Heart left ventricle (tissue), 13 donors: ENCODE data around the gene TTLL9.

ENCODE experiments used
- CTCF ChIP-seq, 12 donors: fragments of 200-600 bp; sonication (generic) in 4 of 12; IDR thresholded peaks; one replicate each; pipeline versions ENCODE4 v1.5.0 to v1.8.0; 2018 to 2022; ENCODE audit warnings: antibody characterized with exemption in 12 of 12, mild to moderate bottlenecking in 5 of 12
- POLR2A ChIP-seq, 2 donors: fragments of 450-650 bp; IDR thresholded peaks; one replicate each; pipeline ENCODE4 v1.6.1; 2017; ENCODE audit warnings: antibody characterized with exemption in 2 of 2, mild to moderate bottlenecking in 2 of 2, moderate library complexity in 2 of 2
- donor health status: ischemic (EF 13 %, LVEDD 7.1; RV severe dilation, severe dysfunction).
- donor health status: DM: no; HTN: yes; CAD: no.
- donor health status: DM: no; HTN: no; CAD: no.
- donor health status: ischemic (EF 25% LVEDD 6.9; RV normal size, moderate dysfunction).
- donor health status: ischemic (EF 25% LVEDD 5.7; RV mildly dilated, moderate dysfunction).
- donor health status: ischemic (EF 35%, LVEDD 5.7; RV mildly dilated, moderate dysfunction).
- donor health status: nonischemic (EF 11% LVEDD 7.7; RV severe dilation, severe dysfunction).
- donor health status: DM: yes; HTN: yes; CAD: no.
- donor health status: PGD.
- donor health status: ischemic (EF 29% LVEDD 5.4; RV normal size, mild dysfunction).
- donor health status: nonischemic (EF 23%, LVEDD 6.1; RV moderate dilation, normal function).

DNA sequence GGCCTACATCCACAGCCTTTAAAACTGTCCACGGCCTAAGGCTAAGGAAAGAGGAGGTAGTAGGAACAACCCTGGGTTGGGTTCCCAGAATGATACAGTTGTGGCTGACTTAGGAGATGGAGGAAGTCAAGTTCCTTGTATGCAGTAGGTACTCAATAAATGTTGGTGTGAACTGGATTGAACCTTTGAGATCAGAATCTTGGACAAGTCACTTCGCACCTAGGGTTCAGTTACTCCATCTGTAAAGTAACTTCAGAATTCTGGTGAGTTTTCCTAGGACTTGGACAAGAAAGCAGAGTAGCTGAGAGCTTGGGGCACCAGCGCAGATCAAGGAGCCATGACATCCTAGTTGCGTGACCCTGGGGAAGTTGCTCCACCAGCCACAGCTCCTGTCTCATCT, 106.6 kb downstream of the TTLL9 start:
- no peak for TF ChIP-seq POLR2A (IDR thresholded peaks at IDR 0.05)
- no peak for TF ChIP-seq CTCF (IDR thresholded peaks at IDR 0.05)
